GM23338 (cell line): ENCODE data around the gene MYORG.

Source experiments
- CREB1 ChIP-seq: fragments of 250-450 bp; sonication (Bioruptor Pico); IDR thresholded peaks from 2 replicates; pipeline ENCODE4 v1.5.0; 2020; ENCODE audit warnings: low read depth, mild to moderate bottlenecking, moderate library complexity
- EZH2 ChIP-seq: fragments of 200-600 bp; sonication (generic); IDR thresholded peaks from one replicate; pipeline ENCODE4 v1.8.0; 2017; ENCODE audit warnings: antibody characterized with exemption, mild to moderate bottlenecking, low read depth; ENCODE audit not compliant: unreplicated experiment
- EZH2phosphoT487 ChIP-seq: fragments of 200-600 bp; sonication (generic); IDR thresholded peaks from one replicate; pipeline ENCODE4 v1.8.1; 2018; ENCODE audit warnings: antibody characterized with exemption; ENCODE audit not compliant: unreplicated experiment
- JUNB ChIP-seq: IDR thresholded peaks from one replicate; pipeline ENCODE4 v1.6.1; 2016; ENCODE audit warnings: antibody characterized with exemption; ENCODE audit not compliant: unreplicated experiment
- POLR2AphosphoS5 ChIP-seq: IDR thresholded peaks from 2 replicates; pipeline ENCODE4 v1.6.1; 2016; ENCODE audit warnings: antibody characterized with exemption, low read depth
- STAT1 ChIP-seq: IDR thresholded peaks from one replicate; pipeline ENCODE4 v1.6.1; 2016; ENCODE audit warnings: antibody characterized with exemption; ENCODE audit not compliant: unreplicated experiment
- ZNF114 ChIP-seq: fragments of 250-450 bp; sonication (Bioruptor Pico); IDR thresholded peaks from 2 replicates; pipeline ENCODE4 v1.5.0; 2020; ENCODE audit warnings: mild to moderate bottlenecking, moderate library complexity
- ZNF331 ChIP-seq: fragments of 250-450 bp; sonication (Bioruptor Pico); IDR thresholded peaks from 2 replicates; pipeline ENCODE4 v1.5.0; 2020; ENCODE audit warnings: low read depth, mild to moderate bottlenecking, moderate library complexity
- TF ChIP-seq, protein P1 (sequence below), 2 experiments: fragments of 200-600 bp in 1 of 2; sonication (generic) in 1 of 2; conservative IDR thresholded peaks; 2 replicates each; pipeline versions ENCODE4 v1.5.1 to v1.6.1; 2016 to 2017; ENCODE audit warnings: antibody characterized with exemption in 2 of 2, low read depth in 2 of 2, mild to moderate bottlenecking in 2 of 2, moderate library complexity in 1 of 2
- TF ChIP-seq, protein P2 (sequence below): IDR thresholded peaks from one replicate; pipeline ENCODE4 v1.6.1; 2018; ENCODE audit warnings: antibody characterized with exemption; ENCODE audit not compliant: unreplicated experiment
- TF ChIP-seq, protein P3 (sequence below): fragments of 250-450 bp; sonication (Bioruptor Pico); IDR thresholded peaks from 2 replicates; pipeline ENCODE4 v1.5.0; 2020; ENCODE audit warnings: mild to moderate bottlenecking, moderate library complexity
- TF ChIP-seq, protein P4 (sequence below): IDR thresholded peaks from 2 replicates; pipeline ENCODE4 v1.6.1; 2016; ENCODE audit warnings: antibody characterized with exemption

DNA sequence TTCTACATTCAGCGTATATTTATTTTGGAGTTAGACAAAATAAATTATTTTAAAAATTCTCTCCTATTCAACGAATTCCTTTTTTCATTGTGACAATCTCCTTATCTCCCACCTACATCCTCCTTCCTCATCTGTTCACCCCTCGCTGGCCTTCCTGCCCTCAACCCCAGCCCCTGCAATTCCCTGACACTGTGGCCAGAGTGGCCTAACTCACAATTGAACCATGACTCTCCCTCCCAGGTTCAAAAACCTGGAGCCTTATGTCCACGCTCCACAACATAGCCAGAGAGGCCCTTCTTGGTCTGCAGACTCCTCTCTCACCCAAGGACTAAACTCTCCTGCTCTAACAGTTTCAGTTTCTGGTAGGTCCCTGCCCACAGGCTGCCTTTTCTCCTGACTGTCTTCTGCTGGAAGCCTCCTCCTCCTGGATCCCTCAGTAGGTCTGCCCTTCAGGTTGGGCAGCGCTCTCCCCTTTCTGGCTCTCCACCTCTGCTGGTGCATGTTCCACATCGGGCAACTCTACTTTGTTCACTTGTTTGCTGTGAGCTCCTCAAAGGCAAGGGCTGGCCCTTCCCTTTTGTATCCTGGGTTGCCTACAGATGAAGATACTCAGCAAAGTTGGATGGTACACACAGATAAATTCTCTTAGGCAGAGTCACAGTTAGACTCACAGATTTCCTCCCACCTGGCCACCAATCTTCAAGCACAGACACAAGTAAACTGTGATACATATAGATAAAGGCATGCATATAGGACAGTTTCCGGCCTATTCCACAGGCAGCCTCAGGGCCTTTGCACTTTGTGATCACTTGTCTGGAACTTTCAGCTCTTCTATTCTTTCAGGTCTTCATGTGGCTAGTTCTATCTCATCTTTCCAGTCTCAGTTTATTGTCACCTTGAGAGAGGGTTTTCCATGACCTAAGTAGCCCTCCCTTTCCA is 19.8 kb upstream of the MYORG start:
- TF ChIP-seq EZH2phosphoT487 = no peak
- TF ChIP-seq, protein P1, sequence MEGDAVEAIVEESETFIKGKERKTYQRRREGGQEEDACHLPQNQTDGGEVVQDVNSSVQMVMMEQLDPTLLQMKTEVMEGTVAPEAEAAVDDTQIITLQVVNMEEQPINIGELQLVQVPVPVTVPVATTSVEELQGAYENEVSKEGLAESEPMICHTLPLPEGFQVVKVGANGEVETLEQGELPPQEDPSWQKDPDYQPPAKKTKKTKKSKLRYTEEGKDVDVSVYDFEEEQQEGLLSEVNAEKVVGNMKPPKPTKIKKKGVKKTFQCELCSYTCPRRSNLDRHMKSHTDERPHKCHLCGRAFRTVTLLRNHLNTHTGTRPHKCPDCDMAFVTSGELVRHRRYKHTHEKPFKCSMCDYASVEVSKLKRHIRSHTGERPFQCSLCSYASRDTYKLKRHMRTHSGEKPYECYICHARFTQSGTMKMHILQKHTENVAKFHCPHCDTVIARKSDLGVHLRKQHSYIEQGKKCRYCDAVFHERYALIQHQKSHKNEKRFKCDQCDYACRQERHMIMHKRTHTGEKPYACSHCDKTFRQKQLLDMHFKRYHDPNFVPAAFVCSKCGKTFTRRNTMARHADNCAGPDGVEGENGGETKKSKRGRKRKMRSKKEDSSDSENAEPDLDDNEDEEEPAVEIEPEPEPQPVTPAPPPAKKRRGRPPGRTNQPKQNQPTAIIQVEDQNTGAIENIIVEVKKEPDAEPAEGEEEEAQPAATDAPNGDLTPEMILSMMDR (conservative IDR thresholded peaks at IDR 0.05; ENCODE audit: low read depth in 2 of 2) = no peak
- TF ChIP-seq ZNF331 (CRISPR knock-in tag) = no peak
- TF ChIP-seq, protein P2, sequence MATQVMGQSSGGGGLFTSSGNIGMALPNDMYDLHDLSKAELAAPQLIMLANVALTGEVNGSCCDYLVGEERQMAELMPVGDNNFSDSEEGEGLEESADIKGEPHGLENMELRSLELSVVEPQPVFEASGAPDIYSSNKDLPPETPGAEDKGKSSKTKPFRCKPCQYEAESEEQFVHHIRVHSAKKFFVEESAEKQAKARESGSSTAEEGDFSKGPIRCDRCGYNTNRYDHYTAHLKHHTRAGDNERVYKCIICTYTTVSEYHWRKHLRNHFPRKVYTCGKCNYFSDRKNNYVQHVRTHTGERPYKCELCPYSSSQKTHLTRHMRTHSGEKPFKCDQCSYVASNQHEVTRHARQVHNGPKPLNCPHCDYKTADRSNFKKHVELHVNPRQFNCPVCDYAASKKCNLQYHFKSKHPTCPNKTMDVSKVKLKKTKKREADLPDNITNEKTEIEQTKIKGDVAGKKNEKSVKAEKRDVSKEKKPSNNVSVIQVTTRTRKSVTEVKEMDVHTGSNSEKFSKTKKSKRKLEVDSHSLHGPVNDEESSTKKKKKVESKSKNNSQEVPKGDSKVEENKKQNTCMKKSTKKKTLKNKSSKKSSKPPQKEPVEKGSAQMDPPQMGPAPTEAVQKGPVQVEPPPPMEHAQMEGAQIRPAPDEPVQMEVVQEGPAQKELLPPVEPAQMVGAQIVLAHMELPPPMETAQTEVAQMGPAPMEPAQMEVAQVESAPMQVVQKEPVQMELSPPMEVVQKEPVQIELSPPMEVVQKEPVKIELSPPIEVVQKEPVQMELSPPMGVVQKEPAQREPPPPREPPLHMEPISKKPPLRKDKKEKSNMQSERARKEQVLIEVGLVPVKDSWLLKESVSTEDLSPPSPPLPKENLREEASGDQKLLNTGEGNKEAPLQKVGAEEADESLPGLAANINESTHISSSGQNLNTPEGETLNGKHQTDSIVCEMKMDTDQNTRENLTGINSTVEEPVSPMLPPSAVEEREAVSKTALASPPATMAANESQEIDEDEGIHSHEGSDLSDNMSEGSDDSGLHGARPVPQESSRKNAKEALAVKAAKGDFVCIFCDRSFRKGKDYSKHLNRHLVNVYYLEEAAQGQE = no peak
- no peak for TF ChIP-seq EZH2
- TF ChIP-seq POLR2AphosphoS5 = no peak
- TF ChIP-seq, protein P3, sequence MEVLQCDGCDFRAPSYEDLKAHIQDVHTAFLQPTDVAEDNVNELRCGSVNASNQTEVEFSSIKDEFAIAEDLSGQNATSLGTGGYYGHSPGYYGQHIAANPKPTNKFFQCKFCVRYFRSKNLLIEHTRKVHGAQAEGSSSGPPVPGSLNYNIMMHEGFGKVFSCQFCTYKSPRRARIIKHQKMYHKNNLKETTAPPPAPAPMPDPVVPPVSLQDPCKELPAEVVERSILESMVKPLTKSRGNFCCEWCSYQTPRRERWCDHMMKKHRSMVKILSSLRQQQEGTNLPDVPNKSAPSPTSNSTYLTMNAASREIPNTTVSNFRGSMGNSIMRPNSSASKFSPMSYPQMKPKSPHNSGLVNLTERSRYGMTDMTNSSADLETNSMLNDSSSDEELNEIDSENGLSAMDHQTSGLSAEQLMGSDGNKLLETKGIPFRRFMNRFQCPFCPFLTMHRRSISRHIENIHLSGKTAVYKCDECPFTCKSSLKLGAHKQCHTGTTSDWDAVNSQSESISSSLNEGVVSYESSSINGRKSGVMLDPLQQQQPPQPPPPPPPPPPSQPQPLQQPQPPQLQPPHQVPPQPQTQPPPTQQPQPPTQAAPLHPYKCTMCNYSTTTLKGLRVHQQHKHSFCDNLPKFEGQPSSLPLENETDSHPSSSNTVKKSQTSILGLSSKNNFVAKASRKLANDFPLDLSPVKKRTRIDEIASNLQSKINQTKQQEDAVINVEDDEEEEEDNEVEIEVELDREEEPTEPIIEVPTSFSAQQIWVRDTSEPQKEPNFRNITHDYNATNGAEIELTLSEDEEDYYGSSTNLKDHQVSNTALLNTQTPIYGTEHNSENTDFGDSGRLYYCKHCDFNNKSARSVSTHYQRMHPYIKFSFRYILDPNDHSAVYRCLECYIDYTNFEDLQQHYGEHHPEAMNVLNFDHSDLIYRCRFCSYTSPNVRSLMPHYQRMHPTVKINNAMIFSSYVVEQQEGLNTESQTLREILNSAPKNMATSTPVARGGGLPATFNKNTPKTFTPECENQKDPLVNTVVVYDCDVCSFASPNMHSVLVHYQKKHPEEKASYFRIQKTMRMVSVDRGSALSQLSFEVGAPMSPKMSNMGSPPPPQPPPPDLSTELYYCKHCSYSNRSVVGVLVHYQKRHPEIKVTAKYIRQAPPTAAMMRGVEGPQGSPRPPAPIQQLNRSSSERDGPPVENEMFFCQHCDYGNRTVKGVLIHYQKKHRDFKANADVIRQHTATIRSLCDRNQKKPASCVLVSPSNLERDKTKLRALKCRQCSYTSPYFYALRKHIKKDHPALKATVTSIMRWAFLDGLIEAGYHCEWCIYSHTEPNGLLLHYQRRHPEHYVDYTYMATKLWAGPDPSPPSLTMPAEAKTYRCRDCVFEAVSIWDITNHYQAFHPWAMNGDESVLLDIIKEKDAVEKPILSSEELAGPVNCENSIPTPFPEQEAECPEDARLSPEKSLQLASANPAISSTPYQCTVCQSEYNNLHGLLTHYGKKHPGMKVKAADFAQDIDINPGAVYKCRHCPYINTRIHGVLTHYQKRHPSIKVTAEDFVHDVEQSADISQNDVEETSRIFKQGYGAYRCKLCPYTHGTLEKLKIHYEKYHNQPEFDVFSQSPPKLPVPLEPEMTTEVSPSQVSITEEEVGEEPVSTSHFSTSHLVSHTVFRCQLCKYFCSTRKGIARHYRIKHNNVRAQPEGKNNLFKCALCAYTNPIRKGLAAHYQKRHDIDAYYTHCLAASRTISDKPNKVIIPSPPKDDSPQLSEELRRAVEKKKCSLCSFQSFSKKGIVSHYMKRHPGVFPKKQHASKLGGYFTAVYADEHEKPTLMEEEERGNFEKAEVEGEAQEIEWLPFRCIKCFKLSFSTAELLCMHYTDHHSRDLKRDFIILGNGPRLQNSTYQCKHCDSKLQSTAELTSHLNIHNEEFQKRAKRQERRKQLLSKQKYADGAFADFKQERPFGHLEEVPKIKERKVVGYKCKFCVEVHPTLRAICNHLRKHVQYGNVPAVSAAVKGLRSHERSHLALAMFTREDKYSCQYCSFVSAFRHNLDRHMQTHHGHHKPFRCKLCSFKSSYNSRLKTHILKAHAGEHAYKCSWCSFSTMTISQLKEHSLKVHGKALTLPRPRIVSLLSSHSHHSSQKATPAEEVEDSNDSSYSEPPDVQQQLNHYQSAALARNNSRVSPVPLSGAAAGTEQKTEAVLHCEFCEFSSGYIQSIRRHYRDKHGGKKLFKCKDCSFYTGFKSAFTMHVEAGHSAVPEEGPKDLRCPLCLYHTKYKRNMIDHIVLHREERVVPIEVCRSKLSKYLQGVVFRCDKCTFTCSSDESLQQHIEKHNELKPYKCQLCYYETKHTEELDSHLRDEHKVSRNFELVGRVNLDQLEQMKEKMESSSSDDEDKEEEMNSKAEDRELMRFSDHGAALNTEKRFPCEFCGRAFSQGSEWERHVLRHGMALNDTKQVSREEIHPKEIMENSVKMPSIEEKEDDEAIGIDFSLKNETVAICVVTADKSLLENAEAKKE (CRISPR knock-in tag) = no peak
- no peak for TF ChIP-seq CREB1 (CRISPR knock-in tag)
- TF ChIP-seq STAT1 = no peak
- TF ChIP-seq, protein P4, sequence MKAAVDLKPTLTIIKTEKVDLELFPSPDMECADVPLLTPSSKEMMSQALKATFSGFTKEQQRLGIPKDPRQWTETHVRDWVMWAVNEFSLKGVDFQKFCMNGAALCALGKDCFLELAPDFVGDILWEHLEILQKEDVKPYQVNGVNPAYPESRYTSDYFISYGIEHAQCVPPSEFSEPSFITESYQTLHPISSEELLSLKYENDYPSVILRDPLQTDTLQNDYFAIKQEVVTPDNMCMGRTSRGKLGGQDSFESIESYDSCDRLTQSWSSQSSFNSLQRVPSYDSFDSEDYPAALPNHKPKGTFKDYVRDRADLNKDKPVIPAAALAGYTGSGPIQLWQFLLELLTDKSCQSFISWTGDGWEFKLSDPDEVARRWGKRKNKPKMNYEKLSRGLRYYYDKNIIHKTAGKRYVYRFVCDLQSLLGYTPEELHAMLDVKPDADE = no peak
- TF ChIP-seq JUNB = no peak
- no peak for TF ChIP-seq ZNF114 (CRISPR knock-in tag)
